Loucy (cell line): ENCODE measurements around the gene ISX.
A peak's percentile ranks its signal among the peaks of the same experiment; 100 is the strongest.

Experiments
- CTCF ChIP-seq: fragments of 200-600 bp; sonication (generic); conservative IDR thresholded peaks from 2 replicates; pipeline ENCODE4 v1.5.1; 2014; ENCODE audit warnings: mild to moderate bottlenecking, antibody characterized with exemption, low read length
- EZH2phosphoT487 ChIP-seq: fragments of 200-600 bp; IDR thresholded peaks from 2 replicates; pipeline ENCODE4 v1.6.1; 2018; ENCODE audit warnings: antibody characterized with exemption, mild to moderate bottlenecking, moderate library complexity, borderline replicate concordance

GRCh38 chr22:35043252-35043933, 22.6 kb upstream of the ISX start:
- TF ChIP-seq CTCF = peak; percentile 37; the same call in 1 of the 2 replicates
- no peak for TF ChIP-seq EZH2phosphoT487
